Measurements from ENCODE around the gene BICD1. TPM values are rescaled to one million over a fixed set of nuclear protein-coding genes. Genes with fewer than 3 reads are reported as not detected.
"Not testable (repeated sequence)": the region's sequence is repeated elsewhere in the genome, so short reads cannot be mapped to it uniquely, and the experiment has no call there.

BICD1 gene
- total and polyA plus RNA-seq, 9 donors: 19.4 to 75.5 (median 60.2) TPM

- Histone ChIP-seq H3K36me3 (no peaks in the 10 kb centered on the region), H3K9me3 (no peaks in the 10 kb centered on the region), H3K4me1 (ENCODE audit: insufficient read depth) (peaks cover 6% of the 10 kb centered on the region), H3K27me3 (no peaks in the 10 kb centered on the region), H3K4me3 (no peak overlapping the region), H3K27ac (no peak overlapping the region)
- TF ChIP-seq POLR2A (IDR thresholded peaks at IDR 0.05) (no peak), CTCF (IDR thresholded peaks at IDR 0.05) (no peak), EP300 (IDR thresholded peaks at IDR 0.05) (no peak)
- intact Hi-C loops (cut with DNase I): no loop called here
- 93 to 97% (median 94%) methylated on average over 2 of the region's 2 CpGs for WGBS, 3 donors
- DNase-seq: no peak
Observed at GRCh38 chr12:32274665-32275064, 168.0 kb downstream of the BICD1 start.

GRCh38 chr12:32275520-32275919 is 168.9 kb downstream of the BICD1 start:
- H3K27me3 ChIP-seq; H3K36me3 ChIP-seq; H3K27ac ChIP-seq; H3K4me3 ChIP-seq; DNase-seq; H3K9me3 ChIP-seq; H3K4me1 ChIP-seq (ENCODE audit: insufficient read depth); intact Hi-C loops (cut with DNase I): not testable (repeated sequence)
- whole genome bisulfite sequencing, 3 donors: 96 to 99% (median 98%) methylated on average over 17 of the region's 17 CpGs

- Histone ChIP-seq H3K9me3 (no peaks in the 10 kb centered on the region), H3K27me3 (no peaks in the 10 kb centered on the region), H3K27ac (no peak overlapping the region), H3K4me3 (no peak overlapping the region), H3K4me1 (ENCODE audit: insufficient read depth) (peaks cover 6% of the 10 kb centered on the region), H3K36me3 (no peaks in the 10 kb centered on the region)
- WGBS, 3 donors: 96 to 97% (median 97%) methylated on average over 2 of the region's 2 CpGs
- no peak for TF ChIP-seq POLR2A (IDR thresholded peaks at IDR 0.05)
- no peak for TF ChIP-seq CTCF (IDR thresholded peaks at IDR 0.05)
- TF ChIP-seq EP300 (IDR thresholded peaks at IDR 0.05): no peak
- no peak for DNase-seq
- intact Hi-C loops (cut with DNase I): no loop called here
Observed at GRCh38 chr12:32277774-32278173, 171.1 kb downstream of the BICD1 start.

GRCh38 chr12:32281098-32281497 is 174.5 kb downstream of the BICD1 start:
- DNase-seq: no peak
- H3K36me3 ChIP-seq: no peaks in the 10 kb centered on the region
- H3K9me3 ChIP-seq: no peaks in the 10 kb centered on the region
- no peak overlapping the region for H3K27ac ChIP-seq
- 74 to 92% (median 92%) methylated on average over 3 of the region's 3 CpGs for WGBS, 3 donors
- intact Hi-C loops (cut with DNase I): loop anchor here in 1 of 4 donors (5.0 kb wide), 1 partner anchor 431 kb away; no protein-coding TSS in a partner anchor
- TF ChIP-seq EP300 (IDR thresholded peaks at IDR 0.05) (no peak), CTCF (IDR thresholded peaks at IDR 0.05) (no peak), POLR2A (IDR thresholded peaks at IDR 0.05) (no peak)
- H3K27me3 ChIP-seq: no peaks in the 10 kb centered on the region
- no peak overlapping the region for H3K4me3 ChIP-seq
- H3K4me1 ChIP-seq (ENCODE audit: insufficient read depth): peaks cover 2% of the 10 kb centered on the region

GRCh38 chr12:32284561-32284960 is 177.9 kb downstream of the BICD1 start:
- H3K4me3 ChIP-seq: no peak overlapping the region
- 20 to 49% (median 29%) methylated on average over 9 of the region's 9 CpGs for WGBS, 3 donors
- no peaks in the 10 kb centered on the region for H3K36me3 ChIP-seq
- H3K9me3 ChIP-seq: no peaks in the 10 kb centered on the region
- H3K27me3 ChIP-seq: no peaks in the 10 kb centered on the region
- H3K27ac ChIP-seq: no peak overlapping the region
- TF ChIP-seq POLR2A (IDR thresholded peaks at IDR 0.05) (no peak), EP300 (IDR thresholded peaks at IDR 0.05) (no peak), CTCF (IDR thresholded peaks at IDR 0.05) (no peak)
- H3K4me1 ChIP-seq (ENCODE audit: insufficient read depth): peaks cover 4% of the 10 kb centered on the region
- DNase-seq: no peak
- intact Hi-C loops (cut with DNase I): loop anchor here in 1 of 4 donors (5.0 kb wide), 1 partner anchor 428 kb away; no protein-coding TSS in a partner anchor

Data from ovary (tissue), 9 donors.